ENCODE measurements around the gene CENPO.

GRCh38 chr2:24756789-24757188 lies 36.4 kb upstream of the CENPO start:
- TF ChIP-seq EZH2phosphoT487 (IDR thresholded peaks at IDR 0.05; ENCODE audit: low read length) (no peak), CTCF (IDR thresholded peaks at IDR 0.05; ENCODE audit: low read length) (no peak)
